Tibial nerve (tissue), 4 donors: ENCODE measurements around the gene FDXR. TPM values are rescaled to one million over a fixed set of nuclear protein-coding genes. Genes with fewer than 3 reads are reported as not detected.

Experiments used
- DNase-seq, 2 donors: peaks; one replicate each; pipeline ENCODE4 v3.0.0-alpha.2; 2019; ENCODE audit warnings: low spot score in 2 of 2
- H3K27ac ChIP-seq, 4 donors: fragments of 200-600 bp; sonication (generic) in 3 of 4; one replicate each; pipeline ENCODE4 v1.5.1; 2017 to 2019; ENCODE audit warnings: mild to moderate bottlenecking in 1 of 4
- H3K27me3 ChIP-seq, 2 donors: fragments of 200-600 bp; sonication (generic) in 1 of 2; one replicate each; pipeline versions ENCODE4 v1.5.1 to v1.6.0; 2017 to 2019
- H3K36me3 ChIP-seq, 3 donors: fragments of 200-600 bp; sonication (generic); one replicate each; pipeline ENCODE4 v1.5.1; 2018 to 2019
- H3K4me1 ChIP-seq, 4 donors: fragments of 200-600 bp; sonication (generic) in 3 of 4; one replicate each; pipeline ENCODE4 v1.5.1; 2017 to 2019
- H3K4me3 ChIP-seq, 4 donors: fragments of 200-600 bp; sonication (generic) in 3 of 4; one replicate each; pipeline ENCODE4 v1.5.1; 2017 to 2019; ENCODE audit warnings: mild to moderate bottlenecking in 1 of 4, moderate library complexity in 1 of 4
- H3K9me3 ChIP-seq, 4 donors: fragments of 200-600 bp; sonication (generic) in 3 of 4; one replicate each; pipeline ENCODE4 v1.5.1; 2017 to 2019
- CTCF ChIP-seq, 5 experiments: fragments of 200-600 bp in 3 of 5; fragments of 450-650 bp in 2 of 5; sonication (generic) in 3 of 5; IDR thresholded peaks; one replicate each; pipeline ENCODE4 v1.5.1; 2016 to 2019; ENCODE audit warnings: antibody characterized with exemption in 5 of 5, mild to moderate bottlenecking in 3 of 5, moderate library complexity in 2 of 5
- EP300 ChIP-seq, 2 donors: sonication (generic); formaldehyde crosslinking; IDR thresholded peaks; one replicate each; pipeline ENCODE4 v1.6.1; 2017; ENCODE audit warnings: antibody characterized with exemption in 2 of 2, mild to moderate bottlenecking in 1 of 2
- POLR2A ChIP-seq, 2 donors: fragments of 450-650 bp; IDR thresholded peaks; one replicate each; pipeline ENCODE4 v1.6.1; 2017; ENCODE audit warnings: antibody characterized with exemption in 2 of 2, mild to moderate bottlenecking in 2 of 2, moderate library complexity in 2 of 2
- WGBS, 2 donors: methylation state at CpG; one replicate each; pipeline ENCODE4 v1.1.5; 2018; 5-methylcytosine and 5-hydroxymethylcytosine counted together
- total RNA-seq, 4 donors: library from RNA; depleted of rRNA; stranded (reverse); fragments of >200 nt; gene quantifications; one replicate each; pipeline ENCODE4 v1.1.0, GENCODE V29; 2016

The FDXR gene
- 10 to 100 TPM in 1 of 4 donors, 1 to 10 TPM in 3; 3.9 to 12.1 (median 8.8) TPM for total RNA-seq

GRCh38 chr17:74872313-74873036 is at the start of gene FDXR:
Gene FDXR, minus strand, starts transcription at chr17:74872994. Its CDS starts 50 bp downstream, at chr17:74872944.
- peak within 1 kb of the TSS; percentile 55 to 75 (median 70) for H3K4me3 ChIP-seq
- H3K4me1 ChIP-seq: peaks cover 0 to 27% (median 11%) of the 10 kb centered on the region in 4 donors
- H3K36me3 ChIP-seq: peaks cover 0 to 5% (median 0%) of the 10 kb centered on the region in 3 donors
- TF ChIP-seq POLR2A (IDR thresholded peaks at IDR 0.05) (peak in 1 of 2 donors; percentile 12), CTCF (IDR thresholded peaks at IDR 0.05) (no peak), EP300 (IDR thresholded peaks at IDR 0.05) (no peak)
- DNase-seq: no peak
- WGBS, 2 donors: 7 to 8% methylated on average over 38 of the region's 38 CpGs
- H3K27ac ChIP-seq: peak within 1 kb of the TSS; percentile 85 to 96 (median 88)
- H3K27me3 ChIP-seq: peaks cover 0 to 2% of the 10 kb centered on the region in 2 donors
- H3K9me3 ChIP-seq: no peaks in the 10 kb centered on the region

- H3K36me3 ChIP-seq: no peaks in the 10 kb centered on the region
- H3K9me3 ChIP-seq: no peaks in the 10 kb centered on the region
- H3K4me1 ChIP-seq: peaks cover 0 to 51% (median 21%) of the 10 kb centered on the region in 4 donors
- no peak for DNase-seq
- no peak overlapping the region for H3K4me3 ChIP-seq
- no peak overlapping the region for H3K27ac ChIP-seq
- TF ChIP-seq CTCF (IDR thresholded peaks at IDR 0.05): no peak
- TF ChIP-seq POLR2A (IDR thresholded peaks at IDR 0.05): no peak
- TF ChIP-seq EP300 (IDR thresholded peaks at IDR 0.05): no peak
- peaks cover 0 to 97% of the 10 kb centered on the region in 2 donors for H3K27me3 ChIP-seq
- WGBS, 2 donors: 28 to 47% methylated on average over 6 of the region's 6 CpGs
These were observed 49.4 kb upstream of the FDXR start for GRCh38 chr17:74922172-74922571.

- peaks cover 0 to 97% of the 10 kb centered on the region in 2 donors for H3K27me3 ChIP-seq
- peaks cover 0 to 51% (median 21%) of the 10 kb centered on the region in 4 donors for H3K4me1 ChIP-seq
- TF ChIP-seq POLR2A (IDR thresholded peaks at IDR 0.05) (no peak), EP300 (IDR thresholded peaks at IDR 0.05) (no peak), CTCF (IDR thresholded peaks at IDR 0.05) (no peak)
- DNase-seq: no peak
- no peaks in the 10 kb centered on the region for H3K9me3 ChIP-seq
- no peak overlapping the region for H3K4me3 ChIP-seq
- WGBS, 2 donors: 20 to 78% methylated on average over 1 to 2 of the region's 2 CpGs
- no peak overlapping the region for H3K27ac ChIP-seq
- no peaks in the 10 kb centered on the region for H3K36me3 ChIP-seq
These were observed 49.0 kb upstream of the FDXR start for GRCh38 chr17:74921769-74922168.

- DNase-seq: no peak
- Histone ChIP-seq H3K4me1 (peaks cover 0 to 51% (median 21%) of the 10 kb centered on the region in 4 donors), H3K9me3 (no peaks in the 10 kb centered on the region), H3K4me3 (no peak overlapping the region), H3K36me3 (no peaks in the 10 kb centered on the region), H3K27me3 (peaks cover 0 to 96% of the 10 kb centered on the region in 2 donors), H3K27ac (no peak overlapping the region)
- no peak for TF ChIP-seq CTCF (IDR thresholded peaks at IDR 0.05)
- TF ChIP-seq EP300 (IDR thresholded peaks at IDR 0.05): no peak
- TF ChIP-seq POLR2A (IDR thresholded peaks at IDR 0.05): no peak
- WGBS, 2 donors: 23 to 34% methylated on average over 17 to 19 of the region's 19 CpGs
These were observed 48.4 kb upstream of the FDXR start for GRCh38 chr17:74921026-74921681.

GRCh38 chr17:74920642-74921025 is 47.8 kb upstream of the FDXR start:
- Histone ChIP-seq H3K36me3 (no peaks in the 10 kb centered on the region), H3K4me1 (peaks cover 0 to 51% (median 21%) of the 10 kb centered on the region in 4 donors), H3K27me3 (peaks cover 0 to 96% of the 10 kb centered on the region in 2 donors), H3K9me3 (no peaks in the 10 kb centered on the region), H3K4me3 (no peak overlapping the region), H3K27ac (no peak overlapping the region)
- 46 to 62% methylated on average over 6 of the region's 6 CpGs for WGBS, 2 donors
- no peak for DNase-seq
- TF ChIP-seq POLR2A (IDR thresholded peaks at IDR 0.05) (no peak), CTCF (IDR thresholded peaks at IDR 0.05) (no peak), EP300 (IDR thresholded peaks at IDR 0.05) (no peak)
